ENCODE results near the gene HAUS2. TPM values are rescaled to one million over a fixed set of nuclear protein-coding genes. Genes with fewer than 3 reads are reported as not detected.
A peak's percentile ranks its signal among the peaks of the same experiment; 100 is the strongest.

Gene HAUS2
- total and polyA plus RNA-seq, 10 of the 15 experiments (the other 5 are each of a cell fraction or from before 2014, with no cell fraction given), result 28.7 to 59.3 (median 40.6) TPM

- FAIRE-seq (peak; percentile 31), ATAC-seq (peak; percentile 94), DNase-seq (ENCODE audit: low read depth, low spot score) (peak; percentile 87)
- BruUV-seq (replicated peaks), result no TSS peak
- peak within 1 kb of the TSS; percentile 57; the same call in 1 of the 2 replicates for H3K27ac ChIP-seq (ENCODE audit: control insufficient read depth, insufficient read depth)
- peak within 1 kb of the TSS; percentile 97 for H2AFZ ChIP-seq (ENCODE audit: control insufficient read depth, low read depth, low read length)
- peaks cover 24% of the 10 kb centered on the region for H3K4me1 ChIP-seq (ENCODE audit: control insufficient read depth, insufficient read depth, low read length)
- H3K4me3 ChIP-seq, result peak within 1 kb of the TSS; percentile 89
- ChIA-PET RAD21 (ENCODE audit: unreplicated experiment) (interaction anchor here (0.6 to 1.6 kb wide), 9 partner anchors 27 to 388 kb away, joined by 3 to 12 read pairs (median 5); partner anchors contain the start of genes HAUS2, LRRC57 and ZNF106), CTCF (interaction anchor here (0.7 to 1.3 kb wide), 2 partner anchors 33 to 74 kb away, joined by 4 to 6 read pairs; no protein-coding TSS in a partner anchor), SMC1A (ENCODE audit: uncharacterized antibody, unreplicated experiment) (interaction anchor here (0.6 to 2.9 kb wide), 7 partner anchors 9 to 426 kb away, joined by 3 to 18 read pairs (median 4); partner anchors contain the start of gene ZNF106), POLR2A (interaction anchor here (0.5 to 4.6 kb wide), 15 partner anchors 10 to 531 kb away, joined by 3 to 38 read pairs (median 5); partner anchors contain the start of genes HAUS2, LRRC57, SNAP23 and UBR1)
- no peaks in the 10 kb centered on the region for H3K27me3 ChIP-seq (replicated peaks in 1 of 2; ENCODE audit: control insufficient read depth in 2 of 2, insufficient read depth in 2 of 2, low read length in 1 of 2)
- in situ Hi-C loops (cut with MboI) (no loop called here), intact Hi-C loops (cut with micrococcal nuclease; ENCODE audit: unreplicated experiment) (loop anchor here (5.0 kb wide), 1 partner anchor 77 kb away; no protein-coding TSS in a partner anchor)
- H3K4me2 ChIP-seq (ENCODE audit: control insufficient read depth, insufficient read depth), result peak within 1 kb of the TSS; percentile 97
- peaks cover 4% of the 10 kb centered on the region; the same call in 2 of the 3 replicates for H3K9me3 ChIP-seq (replicated peaks; ENCODE audit: control insufficient read depth, insufficient read depth, low read length)
- no peaks in the 10 kb centered on the region for H4K20me1 ChIP-seq (ENCODE audit: control insufficient read depth, insufficient read depth)
- H3K36me3 ChIP-seq (ENCODE audit: control insufficient read depth in 2 of 2, insufficient read depth in 2 of 2, low read length in 1 of 2), result no peaks in the 10 kb centered on the region
- peaks cover 24% of the 10 kb centered on the region for H3K79me2 ChIP-seq (ENCODE audit: control insufficient read depth, insufficient read depth, low read length)
- peak within 1 kb of the TSS; percentile 76 for H3K9ac ChIP-seq (ENCODE audit: control insufficient read depth, insufficient read depth, low read length)
- under 1% methylated on average over 73 of the region's 95 CpGs for WGBS (ENCODE audit: insufficient coverage, insufficient replicate concordance, low lambda C conversion rate, missing lambda C conversion rate)
- TF ChIP-seq DPF2 (IDR thresholded peaks at IDR 0.05), result peak; percentile 36
- TF ChIP-seq NFYB (IDR thresholded peaks at IDR 0.05; ENCODE audit: insufficient read depth, low read depth, low read length), result peak; percentile 67; the same call in 1 of the 2 replicates
- TF ChIP-seq KLF5 (IDR thresholded peaks at IDR 0.05; ENCODE audit: partially characterized antibody), result peak; percentile 54
- TF ChIP-seq GATAD2B (conservative IDR thresholded peaks at IDR 0.05; ENCODE audit: low read depth), result peak; percentile 40
- no peak for TF ChIP-seq CBX5 (IDR thresholded peaks at IDR 0.05; ENCODE audit: low read depth)
- TF ChIP-seq, protein P1, sequence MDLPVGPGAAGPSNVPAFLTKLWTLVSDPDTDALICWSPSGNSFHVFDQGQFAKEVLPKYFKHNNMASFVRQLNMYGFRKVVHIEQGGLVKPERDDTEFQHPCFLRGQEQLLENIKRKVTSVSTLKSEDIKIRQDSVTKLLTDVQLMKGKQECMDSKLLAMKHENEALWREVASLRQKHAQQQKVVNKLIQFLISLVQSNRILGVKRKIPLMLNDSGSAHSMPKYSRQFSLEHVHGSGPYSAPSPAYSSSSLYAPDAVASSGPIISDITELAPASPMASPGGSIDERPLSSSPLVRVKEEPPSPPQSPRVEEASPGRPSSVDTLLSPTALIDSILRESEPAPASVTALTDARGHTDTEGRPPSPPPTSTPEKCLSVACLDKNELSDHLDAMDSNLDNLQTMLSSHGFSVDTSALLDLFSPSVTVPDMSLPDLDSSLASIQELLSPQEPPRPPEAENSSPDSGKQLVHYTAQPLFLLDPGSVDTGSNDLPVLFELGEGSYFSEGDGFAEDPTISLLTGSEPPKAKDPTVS (IDR thresholded peaks at IDR 0.05; ENCODE audit: low read depth, low read length), result no peak
- TF ChIP-seq FOXK2 (IDR thresholded peaks at IDR 0.05), result 0 out of 2 replicates have a peak, but pooled peaks have one; percentile 28
- TF ChIP-seq, protein P2, sequence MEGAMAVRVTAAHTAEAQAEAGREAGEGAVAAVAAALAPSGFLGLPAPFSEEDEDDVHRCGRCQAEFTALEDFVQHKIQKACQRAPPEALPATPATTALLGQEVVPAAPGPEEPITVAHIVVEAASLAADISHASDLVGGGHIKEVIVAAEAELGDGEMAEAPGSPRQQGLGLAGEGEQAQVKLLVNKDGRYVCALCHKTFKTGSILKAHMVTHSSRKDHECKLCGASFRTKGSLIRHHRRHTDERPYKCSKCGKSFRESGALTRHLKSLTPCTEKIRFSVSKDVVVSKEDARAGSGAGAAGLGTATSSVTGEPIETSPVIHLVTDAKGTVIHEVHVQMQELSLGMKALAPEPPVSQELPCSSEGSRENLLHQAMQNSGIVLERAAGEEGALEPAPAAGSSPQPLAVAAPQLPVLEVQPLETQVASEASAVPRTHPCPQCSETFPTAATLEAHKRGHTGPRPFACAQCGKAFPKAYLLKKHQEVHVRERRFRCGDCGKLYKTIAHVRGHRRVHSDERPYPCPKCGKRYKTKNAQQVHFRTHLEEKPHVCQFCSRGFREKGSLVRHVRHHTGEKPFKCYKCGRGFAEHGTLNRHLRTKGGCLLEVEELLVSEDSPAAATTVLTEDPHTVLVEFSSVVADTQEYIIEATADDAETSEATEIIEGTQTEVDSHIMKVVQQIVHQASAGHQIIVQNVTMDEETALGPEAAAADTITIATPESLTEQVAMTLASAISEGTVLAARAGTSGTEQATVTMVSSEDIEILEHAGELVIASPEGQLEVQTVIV (IDR thresholded peaks at IDR 0.05; ENCODE audit: borderline replicate concordance, partially characterized antibody), result no peak
- peak; percentile 61 for TF ChIP-seq MEF2B (IDR thresholded peaks at IDR 0.05; ENCODE audit: partially characterized antibody, poor library complexity, severe bottlenecking)
- 0 out of 2 replicates have a peak, but pooled peaks have one; percentile 19 for TF ChIP-seq CREB1 (IDR thresholded peaks at IDR 0.05; ENCODE audit: low read depth)
- TF ChIP-seq BHLHE40 (IDR thresholded peaks at IDR 0.05; ENCODE audit: borderline replicate concordance in 1 of 2, low read depth in 2 of 2, low read length in 1 of 2), result peak; percentile 69 to 95
- TF ChIP-seq STAT1 (conservative IDR thresholded peaks at IDR 0.05), result peak; percentile 55; the same call in 1 of the 2 replicates
- TF ChIP-seq RAD21 (IDR thresholded peaks at IDR 0.05; ENCODE audit: insufficient read depth, low read depth, low read length), result no peak
- no peak for TF ChIP-seq NFIC (IDR thresholded peaks at IDR 0.05; ENCODE audit: low read depth, low read length)
- TF ChIP-seq, protein P3, sequence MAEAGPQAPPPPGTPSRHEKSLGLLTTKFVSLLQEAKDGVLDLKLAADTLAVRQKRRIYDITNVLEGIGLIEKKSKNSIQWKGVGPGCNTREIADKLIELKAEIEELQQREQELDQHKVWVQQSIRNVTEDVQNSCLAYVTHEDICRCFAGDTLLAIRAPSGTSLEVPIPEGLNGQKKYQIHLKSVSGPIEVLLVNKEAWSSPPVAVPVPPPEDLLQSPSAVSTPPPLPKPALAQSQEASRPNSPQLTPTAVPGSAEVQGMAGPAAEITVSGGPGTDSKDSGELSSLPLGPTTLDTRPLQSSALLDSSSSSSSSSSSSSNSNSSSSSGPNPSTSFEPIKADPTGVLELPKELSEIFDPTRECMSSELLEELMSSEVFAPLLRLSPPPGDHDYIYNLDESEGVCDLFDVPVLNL (IDR thresholded peaks at IDR 0.05; ENCODE audit: low read depth, low read length), result peak; percentile 45; the same call in 1 of the 2 replicates
- TF ChIP-seq RB1 (IDR thresholded peaks at IDR 0.05; ENCODE audit: borderline replicate concordance), result peak; percentile 64; the same call in 1 of the 2 replicates
- TF ChIP-seq POLR2A (IDR thresholded peaks at IDR 0.05; ENCODE audit: low read depth, low read length), result peak; percentile 97
- TF ChIP-seq PAX5 (IDR thresholded peaks at IDR 0.05; ENCODE audit: borderline replicate concordance, low read depth, low read length), result 0 out of 2 replicates have a peak, but pooled peaks have one; percentile 5
Measured at GRCh38 chr15:42575188-42576039, 26.8 kb downstream of the HAUS2 start, which contains the start of gene STARD9. TSS of gene STARD9 (plus strand) at chr15:42575606. CDS start at chr15:42575716, 110 bp downstream.
